Spinal cord (tissue), 10 donors: ENCODE data around the gene FOXL3. TPM values are rescaled to one million over a fixed set of nuclear protein-coding genes. Genes with fewer than 3 reads are reported as not detected.

Experiments used
- DNase-seq, 6 donors: peaks; one replicate each; pipeline versions ENCODE4 v3.0.0 to v3.0.0-alpha.2; 2013 to 2015; ENCODE audit warnings: low spot score in 6 of 6, low read depth in 4 of 6
- H3K27ac ChIP-seq: one replicate; pipeline ENCODE4 v1.5.1; 2013; ENCODE audit warnings: low read depth, low read length, control low read depth
- H3K27me3 ChIP-seq: one replicate; pipeline ENCODE4 v1.6.1; 2013; ENCODE audit warnings: low read length; ENCODE audit not compliant: control insufficient read depth, insufficient read depth
- H3K36me3 ChIP-seq: one replicate; pipeline ENCODE4 v1.6.1; 2013; ENCODE audit warnings: low read length; ENCODE audit not compliant: control insufficient read depth, insufficient read depth
- H3K4me1 ChIP-seq: one replicate; pipeline ENCODE4 v1.6.1; 2013; ENCODE audit warnings: low read length; ENCODE audit not compliant: control insufficient read depth, insufficient read depth
- H3K4me3 ChIP-seq: one replicate; pipeline ENCODE4 v1.5.1; 2013; ENCODE audit warnings: low read depth, low read length, control low read depth
- H3K9me3 ChIP-seq: one replicate; pipeline ENCODE4 v1.6.1; 2013; ENCODE audit warnings: low read length; ENCODE audit not compliant: control insufficient read depth, insufficient read depth
- WGBS: methylation state at CpG from one replicate; pipeline ENCODE4 v1.1.5; 2013; ENCODE audit warnings: missing lambda C conversion rate; ENCODE audit not compliant: insufficient coverage; 5-methylcytosine and 5-hydroxymethylcytosine counted together
- polyA plus RNA-seq, 2 donors: library from polyadenylated mRNA; unstranded; fragments of 120-200 nt; gene quantifications; one replicate each; pipeline ENCODE4 v1.2.1, GENCODE V29; 2013; ENCODE audit not compliant: insufficient read length in 2 of 2
- total RNA-seq, 2 donors: library from RNA; depleted of rRNA in 1 of 2; stranded (reverse); fragments of 120-200 nt in 1 of 2; fragments of >200 nt in 1 of 2; gene quantifications; one replicate each; pipeline versions ENCODE4 v1.2.3 to v1.2.4, GENCODE V29; 2013 to 2014
- donor health status: healthy.

Gene FOXL3
- total and polyA plus RNA-seq, 4 donors = 0.33 TPM; not detected in 3

DNA sequence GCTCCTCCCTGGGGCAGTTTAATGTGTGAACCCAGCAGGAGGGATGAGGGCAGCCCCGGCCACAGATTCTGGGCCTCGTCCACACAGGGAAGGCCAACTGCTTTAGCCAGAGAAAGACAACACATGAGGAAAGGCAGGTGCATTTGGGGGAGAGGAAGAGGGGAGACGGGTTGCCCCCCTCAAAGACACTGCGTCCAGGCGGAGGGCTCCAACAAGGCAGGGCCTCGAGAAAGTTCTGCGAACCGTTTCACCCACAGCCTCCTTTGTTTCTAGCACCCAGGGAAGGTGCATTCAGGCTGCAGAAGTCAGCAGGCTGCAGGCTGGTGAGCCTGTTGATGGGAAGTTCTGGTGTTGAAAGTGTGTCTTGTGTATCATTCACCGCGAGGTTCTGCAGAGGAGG lies 10.1 kb downstream of the FOXL3 start:
- H3K36me3 ChIP-seq = no peaks in the 10 kb centered on the region
- no peak for DNase-seq
- no peaks in the 10 kb centered on the region for H3K4me1 ChIP-seq
- no peaks in the 10 kb centered on the region for H3K27me3 ChIP-seq
- H3K27ac ChIP-seq = no peak overlapping the region
- no peaks in the 10 kb centered on the region for H3K9me3 ChIP-seq
- WGBS = 69% methylated on average over 5 of the region's 10 CpGs
- no peak overlapping the region for H3K4me3 ChIP-seq

DNA sequence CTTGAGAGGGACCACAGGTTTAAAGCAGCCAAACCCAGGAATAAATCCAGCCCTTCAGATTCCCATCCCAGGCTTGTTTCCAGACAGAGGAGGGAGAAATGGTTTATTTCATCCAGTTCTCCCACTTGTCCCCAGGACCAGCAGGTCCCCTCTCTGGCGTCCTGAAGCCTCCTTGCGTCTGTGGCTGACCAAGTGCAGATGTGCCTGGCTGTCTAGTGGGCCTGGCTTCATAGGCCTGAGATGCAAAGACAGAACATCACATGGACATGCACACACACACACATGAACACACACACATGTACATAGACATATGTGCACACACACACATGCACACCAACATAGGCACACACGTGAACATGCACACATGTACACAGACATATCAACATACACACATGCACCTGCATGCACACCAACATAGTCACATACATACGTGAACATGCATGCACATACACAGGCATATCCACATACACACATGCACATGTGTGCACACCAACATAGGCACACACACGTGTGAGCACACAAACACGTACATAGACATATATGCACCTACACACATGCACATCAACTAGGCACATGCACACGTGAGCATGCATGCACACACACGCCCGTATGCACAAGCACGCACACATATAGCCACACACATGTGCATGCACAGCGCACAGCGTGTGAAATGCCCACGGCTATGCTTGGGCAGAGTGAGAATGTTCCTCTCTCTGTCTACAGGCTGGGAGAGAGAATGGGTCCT lies 10.7 kb downstream of the FOXL3 start:
- H3K27ac ChIP-seq = no peak overlapping the region
- H3K4me1 ChIP-seq = no peaks in the 10 kb centered on the region
- H3K36me3 ChIP-seq = no peaks in the 10 kb centered on the region
- no peak overlapping the region for H3K4me3 ChIP-seq
- WGBS = 95% methylated on average over 9 of the region's 13 CpGs
- no peaks in the 10 kb centered on the region for H3K27me3 ChIP-seq
- DNase-seq = no peak
- no peaks in the 10 kb centered on the region for H3K9me3 ChIP-seq

DNA sequence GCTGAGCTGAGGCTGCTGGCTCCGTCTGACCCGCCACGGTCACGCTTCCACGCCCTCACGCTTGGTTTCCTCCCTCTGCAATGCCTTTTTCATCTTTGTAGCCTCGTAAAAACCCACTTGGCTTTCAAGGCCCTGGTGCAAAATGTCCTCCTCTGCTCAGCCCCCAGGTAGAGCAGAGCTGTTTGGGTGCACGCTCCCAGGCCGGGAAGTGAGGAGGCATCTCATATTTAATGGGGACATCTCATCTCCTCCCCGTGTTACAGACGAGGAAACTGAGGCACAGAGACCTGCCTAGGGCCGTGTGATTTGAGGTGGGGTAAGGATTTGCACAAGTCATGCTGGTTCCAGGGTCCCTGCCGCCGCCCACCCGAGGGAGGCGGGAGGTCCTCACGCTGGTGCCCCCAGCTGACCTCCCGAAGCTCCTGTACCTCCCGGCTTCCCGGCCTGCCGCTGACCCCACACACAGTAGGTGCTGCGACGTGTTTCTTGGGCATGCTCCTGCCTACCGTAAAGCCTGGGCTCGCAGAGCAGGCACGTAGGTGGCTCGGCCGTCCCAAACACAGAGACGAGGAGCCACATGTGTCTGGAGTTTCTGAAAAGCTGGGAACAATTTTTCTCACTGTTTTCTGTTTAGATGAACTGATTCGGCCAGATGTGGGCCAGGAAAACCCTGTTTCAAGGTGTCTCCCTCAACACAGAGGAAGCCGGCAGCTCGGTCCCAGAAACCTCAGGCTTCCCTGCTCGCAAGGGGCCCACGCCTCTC lies 11.5 kb downstream of the FOXL3 start:
- no peak for DNase-seq
- H3K27me3 ChIP-seq = no peaks in the 10 kb centered on the region
- no peak overlapping the region for H3K4me3 ChIP-seq

DNA sequence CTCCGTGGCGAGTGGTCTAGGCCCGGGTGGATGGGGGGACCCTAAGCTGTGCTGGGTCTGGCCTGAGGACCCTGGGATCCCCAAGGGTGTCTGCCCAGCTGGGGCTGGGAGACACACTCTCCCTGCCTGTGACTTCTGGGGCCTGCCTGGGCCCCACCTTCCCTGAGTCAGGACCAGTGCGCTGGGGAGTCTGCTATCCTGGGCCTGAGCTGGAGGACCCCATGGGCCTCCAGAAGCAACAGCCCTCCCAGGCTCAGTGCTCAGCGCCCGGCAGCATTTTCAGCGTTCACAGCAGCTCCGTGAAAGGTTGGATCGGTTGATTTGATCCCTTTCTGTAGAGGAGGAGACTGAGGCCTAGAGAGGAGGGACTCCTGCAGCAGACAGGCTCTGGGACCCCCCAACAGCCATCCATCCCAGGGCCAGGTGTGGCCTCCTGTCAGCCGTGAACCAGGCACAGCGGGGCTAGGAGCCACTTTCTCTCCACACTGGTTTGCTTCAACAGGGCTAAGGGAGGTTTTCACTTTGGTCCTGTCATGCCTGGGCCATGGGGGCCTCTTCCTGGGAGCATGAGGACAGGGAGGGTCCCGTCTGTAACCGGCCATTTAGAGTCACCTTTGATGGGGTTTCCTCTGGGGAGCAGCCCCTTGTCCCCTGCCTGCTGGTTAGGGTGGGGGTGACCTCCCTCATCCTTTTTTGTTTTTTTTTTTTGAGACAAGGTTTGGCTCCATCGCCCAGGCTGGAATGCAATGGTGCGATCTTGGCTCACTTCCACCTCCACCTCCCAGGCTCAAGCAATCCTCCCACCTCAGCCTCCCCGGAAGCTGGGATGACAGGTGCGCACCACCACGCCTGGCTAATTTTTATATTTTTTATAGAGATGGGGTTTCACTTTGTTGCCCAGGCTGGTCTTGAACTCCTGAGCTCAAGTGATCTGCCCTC lies 12.4 kb downstream of the FOXL3 start:
- DNase-seq = no peak
- Histone ChIP-seq H3K9me3 (no peaks in the 10 kb centered on the region), H3K4me3 (no peak overlapping the region), H3K27ac (no peak overlapping the region), H3K27me3 (no peaks in the 10 kb centered on the region), H3K36me3 (no peaks in the 10 kb centered on the region), H3K4me1 (no peaks in the 10 kb centered on the region)
- WGBS = 93% methylated on average over 6 of the region's 18 CpGs

More for the DNA sequence above, 11.5 kb downstream of the FOXL3 start:
- no peaks in the 10 kb centered on the region for H3K36me3 ChIP-seq
- H3K27ac ChIP-seq = no peak overlapping the region
- H3K9me3 ChIP-seq = no peaks in the 10 kb centered on the region
- 85% methylated on average over 32 of the region's 34 CpGs for WGBS
- H3K4me1 ChIP-seq = no peaks in the 10 kb centered on the region

DNA sequence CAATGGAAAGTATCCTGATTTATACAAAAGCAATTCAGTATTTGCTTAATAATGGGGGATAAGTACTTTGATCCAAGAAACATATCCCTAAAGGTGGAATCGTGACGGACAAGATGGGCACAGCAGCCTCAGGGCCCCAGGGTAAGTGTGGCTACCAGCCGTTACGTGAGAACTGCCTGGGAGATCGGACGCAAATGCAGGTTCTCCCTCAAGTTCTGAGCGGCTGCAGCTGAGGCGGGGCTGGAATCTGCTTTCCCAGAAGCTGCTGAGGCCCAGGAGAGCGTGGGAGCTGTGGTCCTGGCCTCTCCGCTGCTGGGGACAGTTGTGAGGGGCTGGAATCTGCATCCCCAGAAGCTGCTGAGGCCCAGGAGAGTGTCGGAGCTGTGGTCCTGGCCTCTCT lies 13.5 kb downstream of the FOXL3 start:
- Histone ChIP-seq H3K27ac (no peak overlapping the region), H3K9me3 (no peaks in the 10 kb centered on the region), H3K27me3 (no peaks in the 10 kb centered on the region), H3K4me1 (no peaks in the 10 kb centered on the region), H3K36me3 (no peaks in the 10 kb centered on the region), H3K4me3 (no peak overlapping the region)
- 79% methylated on average over 11 of the region's 11 CpGs for WGBS
- no peak for DNase-seq

DNA sequence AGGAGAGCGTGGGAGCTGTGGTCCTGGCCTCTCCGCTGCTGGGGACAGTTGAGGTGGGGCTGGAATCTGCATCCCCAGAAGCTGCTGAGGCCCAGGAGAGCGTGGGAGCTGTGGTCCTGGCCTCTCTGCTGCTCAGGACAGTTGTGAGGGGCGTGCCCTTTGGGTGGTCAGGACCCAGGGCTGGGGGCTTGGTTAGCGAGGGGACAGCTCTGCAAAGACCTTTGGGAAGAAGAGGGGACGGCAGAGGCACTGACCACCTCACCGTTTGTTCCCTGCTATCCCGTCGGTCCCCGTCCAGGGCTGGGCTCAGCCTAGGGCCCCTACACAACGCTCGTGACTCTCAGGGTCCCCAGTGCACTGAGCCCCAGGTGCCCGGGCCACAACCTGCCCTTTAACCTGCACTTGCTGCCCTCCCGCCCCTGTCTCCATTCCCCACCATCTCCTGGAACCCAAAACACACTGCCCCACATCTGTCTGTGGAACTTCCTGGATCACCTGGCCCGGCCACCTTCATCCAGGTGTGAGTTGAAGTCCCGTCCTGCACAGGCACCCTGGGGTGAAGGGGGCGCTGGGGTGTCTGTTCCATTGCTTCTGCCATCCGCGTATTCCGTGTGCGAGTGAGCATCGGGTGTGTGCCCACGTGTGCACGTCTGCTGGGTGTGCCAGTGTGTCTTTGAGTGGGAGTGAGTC lies 14.1 kb downstream of the FOXL3 start:
- WGBS = 91% methylated on average over 23 of the region's 24 CpGs
- no peaks in the 10 kb centered on the region for H3K9me3 ChIP-seq
- no peaks in the 10 kb centered on the region for H3K36me3 ChIP-seq
- H3K27me3 ChIP-seq = no peaks in the 10 kb centered on the region
- no peak overlapping the region for H3K4me3 ChIP-seq
- no peak overlapping the region for H3K27ac ChIP-seq
- no peak for DNase-seq
- no peaks in the 10 kb centered on the region for H3K4me1 ChIP-seq

DNA sequence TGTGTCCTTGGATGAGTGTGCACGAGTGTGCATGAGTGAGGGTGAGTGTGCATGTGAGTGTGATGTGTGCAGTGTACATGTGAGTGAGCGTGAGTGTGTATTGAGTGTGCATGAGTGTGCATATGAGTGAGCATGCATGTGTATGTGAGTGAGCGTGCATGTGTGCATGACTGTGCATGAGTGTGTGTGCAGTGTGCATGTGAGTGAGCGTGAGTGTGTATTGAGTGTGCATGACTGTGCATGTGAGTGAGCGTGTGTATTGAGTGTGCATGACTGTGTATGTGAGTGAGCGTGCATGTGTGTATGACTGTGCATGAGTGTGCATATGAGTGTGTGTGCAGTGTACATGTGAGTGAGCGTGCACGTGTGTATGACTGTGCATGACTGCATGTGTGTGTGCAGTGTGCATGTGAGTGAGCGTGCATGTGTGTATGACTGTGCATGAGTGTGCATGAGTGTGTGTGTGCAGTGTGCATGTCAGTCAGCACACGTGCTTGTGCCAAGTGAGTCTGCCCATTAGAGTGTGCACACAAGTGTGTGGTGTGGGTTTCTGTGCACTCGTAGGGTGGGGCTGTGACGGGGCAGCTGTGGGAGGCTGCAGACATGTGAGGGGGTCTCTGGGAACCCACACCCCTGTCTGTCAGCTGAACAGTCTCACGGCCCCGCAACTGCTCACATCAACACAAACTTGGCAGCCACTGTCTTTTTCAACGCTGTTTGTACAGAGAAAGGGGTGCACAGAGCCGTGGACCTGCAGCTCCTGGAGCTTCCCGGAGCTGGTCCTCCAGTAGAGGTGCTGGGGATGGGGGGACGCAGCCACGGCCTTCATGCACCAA lies 14.8 kb downstream of the FOXL3 start:
- no peaks in the 10 kb centered on the region for H3K36me3 ChIP-seq
- WGBS = 84% methylated on average over 16 of the region's 19 CpGs

DNA sequence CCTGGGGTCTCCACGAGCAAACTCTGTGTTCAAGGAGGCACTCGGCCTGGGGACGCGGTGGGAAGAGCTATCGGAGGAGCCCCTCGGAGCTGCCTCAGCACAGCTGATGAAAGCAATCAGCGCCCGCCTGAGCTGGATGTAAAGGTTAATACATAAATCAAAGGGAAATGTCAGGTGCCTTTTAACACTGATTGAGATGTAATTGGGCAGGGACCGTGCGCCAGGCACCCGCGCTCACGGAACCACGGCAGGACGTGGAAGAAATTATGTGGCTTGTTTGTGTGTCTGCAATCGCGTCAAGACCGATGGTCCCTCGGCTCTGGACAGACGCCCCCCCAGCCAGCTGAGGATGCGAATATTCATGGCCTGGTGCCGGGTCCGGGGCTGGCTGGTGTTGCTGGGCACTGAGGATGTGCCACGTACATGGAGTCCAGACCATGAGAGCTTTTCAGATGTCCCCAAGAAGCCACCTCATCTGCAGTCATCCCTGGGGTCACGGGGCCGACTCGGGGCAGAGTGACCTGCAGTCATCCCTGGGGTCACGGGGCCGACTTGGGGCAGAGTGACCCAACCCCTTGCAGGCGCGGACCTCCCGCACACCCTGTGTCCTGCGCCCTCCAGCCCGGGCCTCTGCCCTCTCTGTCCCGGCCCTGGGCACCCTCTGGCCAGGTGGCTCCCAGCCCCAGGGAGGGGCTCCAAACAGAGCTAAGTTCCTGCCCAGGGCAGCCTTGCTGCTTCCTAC lies 15.6 kb downstream of the FOXL3 start:
- Histone ChIP-seq H3K4me1 (no peaks in the 10 kb centered on the region), H3K4me3 (no peak overlapping the region), H3K36me3 (no peaks in the 10 kb centered on the region), H3K9me3 (no peaks in the 10 kb centered on the region), H3K27me3 (no peaks in the 10 kb centered on the region), H3K27ac (no peak overlapping the region)
- WGBS = 73% methylated on average over 35 of the region's 35 CpGs
- DNase-seq = no peak

More for the DNA sequence above, 14.8 kb downstream of the FOXL3 start:
- H3K4me1 ChIP-seq = no peaks in the 10 kb centered on the region
- H3K27ac ChIP-seq = no peak overlapping the region
- no peaks in the 10 kb centered on the region for H3K9me3 ChIP-seq
- no peak overlapping the region for H3K4me3 ChIP-seq
- no peak for DNase-seq
- H3K27me3 ChIP-seq = no peaks in the 10 kb centered on the region
